Liver (tissue), 9 donors: ENCODE data around the gene SETD1B. TPM values are rescaled to one million over a fixed set of nuclear protein-coding genes. Genes with fewer than 3 reads are reported as not detected.

Experiments used
- DNase-seq: peaks from one replicate; pipeline ENCODE4 v3.0.0-alpha.2; 2017; ENCODE audit warnings: low spot score
- H3K27ac ChIP-seq, 2 donors: one replicate each; pipeline ENCODE4 v1.7.0; 2013; ENCODE audit warnings: inconsistent platforms in 2 of 2, low read length in 2 of 2, control low read depth in 1 of 2, low read depth in 1 of 2, mild to moderate bottlenecking in 1 of 2
- H3K27me3 ChIP-seq, 4 donors: one replicate each; pipeline versions ENCODE4 v1.6.1 to v1.7.0; 2013; ENCODE audit warnings: low read length in 3 of 4, inconsistent platforms in 1 of 4, mild to moderate bottlenecking in 1 of 4, moderate library complexity in 1 of 4; ENCODE audit not compliant: control insufficient read depth in 4 of 4, insufficient read depth in 4 of 4
- H3K36me3 ChIP-seq, 4 donors: one replicate each; pipeline versions ENCODE4 v1.6.1 to v1.7.0; 2013; ENCODE audit warnings: low read length in 3 of 4, mild to moderate bottlenecking in 3 of 4, low read depth in 1 of 4, moderate library complexity in 1 of 4; ENCODE audit not compliant: control insufficient read depth in 4 of 4, insufficient read depth in 3 of 4
- H3K4me1 ChIP-seq, 4 donors: one replicate each; pipeline versions ENCODE4 v1.6.1 to v1.7.0; 2013; ENCODE audit warnings: low read length in 3 of 4, mild to moderate bottlenecking in 3 of 4, moderate library complexity in 1 of 4; ENCODE audit not compliant: control insufficient read depth in 4 of 4, insufficient read depth in 4 of 4
- H3K4me3 ChIP-seq, 3 donors: one replicate each; pipeline versions ENCODE4 v1.6.1 to v1.7.0; 2013; ENCODE audit warnings: low read length in 3 of 3, control low read depth in 1 of 3, low read depth in 1 of 3, mild to moderate bottlenecking in 1 of 3
- H3K9ac ChIP-seq, 2 donors: one replicate each; pipeline ENCODE4 v1.7.0; 2013; ENCODE audit warnings: low read length in 2 of 2, mild to moderate bottlenecking in 2 of 2, moderate library complexity in 2 of 2, control low read depth in 1 of 2, low read depth in 1 of 2
- H3K9me3 ChIP-seq, 4 donors: one replicate each; pipeline versions ENCODE4 v1.6.1 to v1.7.0; 2013; ENCODE audit warnings: low read length in 3 of 4; ENCODE audit not compliant: control insufficient read depth in 4 of 4
- ATF3 ChIP-seq: IDR thresholded peaks from 2 replicates; pipeline ENCODE4 v1.6.1; 2016; ENCODE audit warnings: antibody characterized with exemption
- CTCF ChIP-seq: fragments of 150-350 bp; IDR thresholded peaks from 2 replicates; pipeline ENCODE4 v1.5.1; 2017; ENCODE audit warnings: improper control_type of control experiment, low read depth, low read length; ENCODE audit not compliant: missing input control
- EGR1 ChIP-seq, 2 donors: IDR thresholded peaks; 2 replicates each; pipeline ENCODE4 v1.6.1; 2016 to 2018; ENCODE audit warnings: antibody characterized with exemption in 2 of 2, low read depth in 2 of 2
- FOXA1 ChIP-seq: IDR thresholded peaks from 2 replicates; pipeline ENCODE4 v1.6.1; 2016; ENCODE audit warnings: antibody characterized with exemption
- FOXA2 ChIP-seq: IDR thresholded peaks from 2 replicates; pipeline ENCODE4 v1.6.1; 2016; ENCODE audit warnings: antibody characterized with exemption
- GABPA ChIP-seq, 2 donors: IDR thresholded peaks in 1 of 2; conservative IDR thresholded peaks in 1 of 2; 2 replicates each; pipeline ENCODE4 v1.6.1; 2016; ENCODE audit warnings: antibody characterized with exemption in 2 of 2, mild to moderate bottlenecking in 1 of 2, moderate library complexity in 1 of 2
- HNF4A ChIP-seq, 2 donors: conservative IDR thresholded peaks; 2 replicates each; pipeline ENCODE4 v1.6.1; 2016; ENCODE audit warnings: antibody characterized with exemption in 2 of 2, mild to moderate bottlenecking in 2 of 2
- HNF4G ChIP-seq: IDR thresholded peaks from 2 replicates; pipeline ENCODE4 v1.6.1; 2016; ENCODE audit warnings: antibody characterized with exemption
- JUND ChIP-seq, 2 donors: IDR thresholded peaks; 2 replicates each; pipeline ENCODE4 v1.6.1; 2016; ENCODE audit warnings: antibody characterized with exemption in 2 of 2
- MAX ChIP-seq: IDR thresholded peaks from 2 replicates; pipeline ENCODE4 v1.6.1; 2016; ENCODE audit warnings: antibody characterized with exemption
- NR2F2 ChIP-seq: IDR thresholded peaks from 2 replicates; pipeline ENCODE4 v1.6.1; 2016; ENCODE audit warnings: antibody characterized with exemption
- RAD21 ChIP-seq, 2 donors: IDR thresholded peaks; 2 replicates each; pipeline ENCODE4 v1.6.1; 2016; ENCODE audit warnings: antibody characterized with exemption in 2 of 2, mild to moderate bottlenecking in 2 of 2
- RXRA ChIP-seq, 2 donors: IDR thresholded peaks; 2 replicates each; pipeline ENCODE4 v1.6.1; 2017 to 2018; ENCODE audit warnings: antibody characterized with exemption in 2 of 2, mild to moderate bottlenecking in 1 of 2
- SP1 ChIP-seq: IDR thresholded peaks from 2 replicates; pipeline ENCODE4 v1.6.1; 2018; ENCODE audit warnings: antibody characterized with exemption, mild to moderate bottlenecking
- TAF1 ChIP-seq: conservative IDR thresholded peaks from 2 replicates; pipeline ENCODE4 v1.6.1; 2016; ENCODE audit warnings: antibody characterized with exemption, mild to moderate bottlenecking
- YY1 ChIP-seq: IDR thresholded peaks from 2 replicates; pipeline ENCODE4 v1.6.1; 2016; ENCODE audit warnings: antibody characterized with exemption, mild to moderate bottlenecking
- WGBS: extraction: QIAGEN DNeasy Blood & Tissue Kit; methylation state at CpG from one replicate; pipeline ENCODE4 v1.1.7; 2013; 5-methylcytosine and 5-hydroxymethylcytosine counted together
- polyA plus RNA-seq, 2 donors: library from polyadenylated mRNA; stranded (reverse) in 1 of 2; unstranded in 1 of 2; fragments of 200-250 nt in 1 of 2; fragments of >200 nt in 1 of 2; fragmentation: Nextera tagmentation in 1 of 2; extraction: Ambion mirVana in 1 of 2; gene quantifications; one replicate each; pipeline versions ENCODE4 v1.2.1 to v1.2.3, GENCODE V29; 2013 to 2015
- total RNA-seq, 2 donors: library from RNA; depleted of rRNA; stranded (reverse); fragments of >200 nt; gene quantifications; one replicate each; pipeline ENCODE4 v1.2.3, GENCODE V29; 2014
- TF ChIP-seq, protein P1 (sequence below): IDR thresholded peaks from 2 replicates; pipeline ENCODE4 v1.6.1; 2016; ENCODE audit warnings: antibody characterized with exemption, mild to moderate bottlenecking
- TF ChIP-seq, protein P2 (sequence below): IDR thresholded peaks from 2 replicates; pipeline ENCODE4 v1.6.1; 2016; ENCODE audit warnings: antibody characterized with exemption
- donor health status: healthy.
- donor health status: healthy.
- donor health status: healthy.
- donor health status: healthy.
- donor health status: healthy.

The SETD1B gene
- total and polyA plus RNA-seq, 4 donors = 1.8 to 7.9 (median 5.0) TPM

DNA sequence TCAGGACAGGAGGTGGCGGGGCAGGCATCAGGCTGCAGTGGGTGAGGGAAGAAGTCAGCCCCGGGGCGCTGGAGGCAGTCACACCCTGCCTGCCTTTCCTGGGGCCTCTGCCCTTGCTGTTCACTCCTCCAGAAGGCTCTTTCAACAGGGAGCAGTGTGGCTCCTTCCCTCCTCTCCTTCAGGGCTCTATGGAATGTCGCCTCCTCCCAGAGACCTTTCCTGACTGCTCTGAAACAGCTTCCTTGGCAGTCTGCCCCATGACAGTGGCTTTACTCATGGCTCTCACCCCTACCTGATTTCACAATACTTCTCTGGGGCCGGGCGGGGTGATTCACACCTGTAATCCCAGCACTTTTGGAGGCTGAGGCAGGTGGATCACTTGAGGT, 17.4 kb upstream of the SETD1B start (continued):
- no peak for TF ChIP-seq GABPA (IDR thresholded peaks at IDR 0.05 in 1 of 2, conservative IDR thresholded peaks at IDR 0.05 in 1 of 2)

DNA sequence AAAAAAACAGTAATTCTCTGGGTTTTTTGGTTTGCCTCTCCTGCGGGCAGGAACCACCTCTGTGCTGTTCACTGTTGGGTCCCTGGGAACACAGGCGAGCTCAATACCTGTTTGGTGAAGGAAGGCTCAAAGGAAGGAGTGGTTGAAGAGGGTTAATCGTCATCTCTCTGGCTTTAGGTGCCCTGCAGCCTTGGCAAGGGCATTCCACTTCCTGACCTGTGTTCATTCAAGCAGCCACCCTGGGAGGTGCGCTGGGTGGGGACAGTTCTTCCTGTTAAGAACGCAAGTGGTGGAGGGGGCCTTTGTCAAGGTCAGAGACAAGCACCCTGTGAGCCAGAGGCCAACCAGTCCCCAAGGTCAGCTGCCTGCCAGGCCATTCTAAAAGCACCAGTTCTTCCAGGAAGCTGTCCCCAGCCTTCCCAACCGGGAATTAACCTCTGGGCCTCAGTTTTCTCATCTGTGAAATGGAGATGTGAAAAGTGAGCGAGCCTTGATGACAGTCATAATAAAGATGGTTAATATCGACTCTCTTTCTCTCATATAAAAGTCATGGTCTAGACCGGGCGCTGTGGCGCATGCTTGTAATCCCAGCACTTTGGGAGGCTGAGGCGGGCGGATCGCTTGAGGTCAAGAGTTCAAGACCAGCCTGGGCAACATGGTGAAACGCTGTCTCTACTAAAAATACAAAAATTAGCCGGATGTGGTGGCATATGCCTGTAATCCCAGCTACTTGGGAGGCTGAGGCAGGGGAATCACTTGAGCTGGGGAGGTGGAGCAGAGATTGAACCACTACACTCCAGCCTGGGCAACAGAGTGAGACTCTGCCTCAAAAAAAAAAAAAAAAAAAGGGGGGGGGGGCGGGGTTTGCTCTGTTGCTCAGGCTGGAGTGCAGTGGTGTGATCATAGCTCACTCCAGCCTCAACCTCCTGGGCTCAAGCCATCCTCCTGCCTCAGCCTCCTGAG, 16.5 kb upstream of the SETD1B start:
- WGBS = 79% methylated on average over 17 of the region's 17 CpGs
- no peaks in the 10 kb centered on the region for H3K27me3 ChIP-seq
- H3K36me3 ChIP-seq = no peaks in the 10 kb centered on the region
- peaks cover 5 to 20% (median 6%) of the 10 kb centered on the region in 4 donors for H3K4me1 ChIP-seq
- no peak overlapping the region for H3K9ac ChIP-seq
- H3K9me3 ChIP-seq = no peaks in the 10 kb centered on the region
- H3K27ac ChIP-seq = peak overlapping the region; percentile 52 to 78
- H3K4me3 ChIP-seq = no peak overlapping the region
- TF ChIP-seq SP1 = no peak
- TF ChIP-seq GABPA (IDR thresholded peaks at IDR 0.05 in 1 of 2, conservative IDR thresholded peaks at IDR 0.05 in 1 of 2) = no peak
- TF ChIP-seq TAF1 = no peak
- no peak for TF ChIP-seq CTCF
- no peak for TF ChIP-seq HNF4G
- TF ChIP-seq NR2F2 = no peak
- no peak for TF ChIP-seq ATF3
- no peak for TF ChIP-seq FOXA2
- no peak for TF ChIP-seq FOXA1
- no peak for TF ChIP-seq RXRA (IDR thresholded peaks at IDR 0.05)
- no peak for TF ChIP-seq JUND (IDR thresholded peaks at IDR 0.05)
- TF ChIP-seq YY1 = no peak
- TF ChIP-seq HNF4A (conservative IDR thresholded peaks at IDR 0.05) = no peak
- TF ChIP-seq RAD21 (IDR thresholded peaks at IDR 0.05) = no peak
- TF ChIP-seq EGR1 (IDR thresholded peaks at IDR 0.05; ENCODE audit: low read depth in 2 of 2) = no peak
- TF ChIP-seq MAX = no peak
- TF ChIP-seq, protein P1, sequence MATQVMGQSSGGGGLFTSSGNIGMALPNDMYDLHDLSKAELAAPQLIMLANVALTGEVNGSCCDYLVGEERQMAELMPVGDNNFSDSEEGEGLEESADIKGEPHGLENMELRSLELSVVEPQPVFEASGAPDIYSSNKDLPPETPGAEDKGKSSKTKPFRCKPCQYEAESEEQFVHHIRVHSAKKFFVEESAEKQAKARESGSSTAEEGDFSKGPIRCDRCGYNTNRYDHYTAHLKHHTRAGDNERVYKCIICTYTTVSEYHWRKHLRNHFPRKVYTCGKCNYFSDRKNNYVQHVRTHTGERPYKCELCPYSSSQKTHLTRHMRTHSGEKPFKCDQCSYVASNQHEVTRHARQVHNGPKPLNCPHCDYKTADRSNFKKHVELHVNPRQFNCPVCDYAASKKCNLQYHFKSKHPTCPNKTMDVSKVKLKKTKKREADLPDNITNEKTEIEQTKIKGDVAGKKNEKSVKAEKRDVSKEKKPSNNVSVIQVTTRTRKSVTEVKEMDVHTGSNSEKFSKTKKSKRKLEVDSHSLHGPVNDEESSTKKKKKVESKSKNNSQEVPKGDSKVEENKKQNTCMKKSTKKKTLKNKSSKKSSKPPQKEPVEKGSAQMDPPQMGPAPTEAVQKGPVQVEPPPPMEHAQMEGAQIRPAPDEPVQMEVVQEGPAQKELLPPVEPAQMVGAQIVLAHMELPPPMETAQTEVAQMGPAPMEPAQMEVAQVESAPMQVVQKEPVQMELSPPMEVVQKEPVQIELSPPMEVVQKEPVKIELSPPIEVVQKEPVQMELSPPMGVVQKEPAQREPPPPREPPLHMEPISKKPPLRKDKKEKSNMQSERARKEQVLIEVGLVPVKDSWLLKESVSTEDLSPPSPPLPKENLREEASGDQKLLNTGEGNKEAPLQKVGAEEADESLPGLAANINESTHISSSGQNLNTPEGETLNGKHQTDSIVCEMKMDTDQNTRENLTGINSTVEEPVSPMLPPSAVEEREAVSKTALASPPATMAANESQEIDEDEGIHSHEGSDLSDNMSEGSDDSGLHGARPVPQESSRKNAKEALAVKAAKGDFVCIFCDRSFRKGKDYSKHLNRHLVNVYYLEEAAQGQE = no peak
- TF ChIP-seq, protein P2, sequence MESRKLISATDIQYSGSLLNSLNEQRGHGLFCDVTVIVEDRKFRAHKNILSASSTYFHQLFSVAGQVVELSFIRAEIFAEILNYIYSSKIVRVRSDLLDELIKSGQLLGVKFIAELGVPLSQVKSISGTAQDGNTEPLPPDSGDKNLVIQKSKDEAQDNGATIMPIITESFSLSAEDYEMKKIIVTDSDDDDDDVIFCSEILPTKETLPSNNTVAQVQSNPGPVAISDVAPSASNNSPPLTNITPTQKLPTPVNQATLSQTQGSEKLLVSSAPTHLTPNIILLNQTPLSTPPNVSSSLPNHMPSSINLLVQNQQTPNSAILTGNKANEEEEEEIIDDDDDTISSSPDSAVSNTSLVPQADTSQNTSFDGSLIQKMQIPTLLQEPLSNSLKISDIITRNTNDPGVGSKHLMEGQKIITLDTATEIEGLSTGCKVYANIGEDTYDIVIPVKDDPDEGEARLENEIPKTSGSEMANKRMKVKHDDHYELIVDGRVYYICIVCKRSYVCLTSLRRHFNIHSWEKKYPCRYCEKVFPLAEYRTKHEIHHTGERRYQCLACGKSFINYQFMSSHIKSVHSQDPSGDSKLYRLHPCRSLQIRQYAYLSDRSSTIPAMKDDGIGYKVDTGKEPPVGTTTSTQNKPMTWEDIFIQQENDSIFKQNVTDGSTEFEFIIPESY = no peak
- no peak for DNase-seq
